AG09319 (cell line): ENCODE measurements around the gene BIRC6.
"Not testable (repeated sequence)": the region's sequence is repeated elsewhere in the genome, so short reads cannot be mapped to it uniquely, and the experiment has no call there.

ENCODE experiments used
- DNase-seq: peaks from one replicate; pipeline ENCODE4 v3.0.0-alpha.2; 2010; ENCODE audit warnings: low read depth; ENCODE audit errors: extremely low read depth
- CTCF ChIP-seq: IDR thresholded peaks from 2 replicates; pipeline ENCODE4 v1.5.1; 2011; ENCODE audit warnings: low read depth, mild to moderate bottlenecking, inconsistent platforms, low read length, moderate library complexity

Gene BIRC6

GRCh38 chr2:32455816-32456215 is 99.0 kb downstream of the BIRC6 start:
- no peak for DNase-seq
- no peak for TF ChIP-seq CTCF

DNA sequence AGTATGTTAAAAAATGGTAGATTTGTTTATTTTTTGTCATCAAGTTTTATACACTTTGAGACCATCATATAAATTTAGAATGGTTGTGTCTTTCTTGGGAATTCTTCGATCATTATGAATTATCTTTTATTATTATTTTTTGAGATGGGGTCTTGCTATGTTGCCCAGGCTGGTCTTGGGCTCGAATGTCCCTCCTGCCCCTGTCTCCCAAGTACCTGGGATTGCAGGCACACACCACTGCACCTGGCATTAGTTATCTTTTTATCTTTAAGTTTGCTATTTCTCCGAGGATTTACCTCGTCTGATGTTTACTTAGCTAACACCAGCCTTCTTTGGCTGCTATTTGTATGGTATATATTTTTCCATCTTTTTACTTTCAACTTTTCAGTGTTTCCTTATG is 100.0 kb downstream of the BIRC6 start:
- DNase-seq, result no peak
- no peak for TF ChIP-seq CTCF

- no peak for DNase-seq
- no peak for TF ChIP-seq CTCF
Measured at GRCh38 chr2:32457814-32458213, 101.0 kb downstream of the BIRC6 start.

DNA sequence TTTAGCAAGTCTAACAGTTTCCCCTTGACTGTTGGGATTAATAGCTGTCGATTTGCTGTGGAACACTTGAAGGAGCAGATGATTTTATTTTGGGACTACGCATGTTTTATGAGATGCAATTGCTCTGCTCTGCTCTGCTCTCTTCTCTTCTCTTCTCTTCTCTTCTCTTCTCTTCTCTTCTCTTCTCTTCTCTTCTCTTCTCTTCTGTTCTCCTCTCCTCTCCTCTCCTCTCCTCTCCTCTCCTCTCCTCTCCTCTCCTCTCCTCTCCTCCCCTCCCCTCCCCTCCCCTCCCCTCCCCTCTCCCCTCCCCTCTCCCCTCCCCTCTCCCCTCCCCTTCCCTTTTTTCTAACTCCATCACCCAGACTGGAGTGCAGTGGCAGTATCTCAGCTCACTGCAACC is 104.0 kb downstream of the BIRC6 start:
- DNase-seq, result not testable (repeated sequence)

- no peak for DNase-seq
- TF ChIP-seq CTCF, result no peak
Measured at GRCh38 chr2:32463110-32463509, 106.3 kb downstream of the BIRC6 start.

DNA sequence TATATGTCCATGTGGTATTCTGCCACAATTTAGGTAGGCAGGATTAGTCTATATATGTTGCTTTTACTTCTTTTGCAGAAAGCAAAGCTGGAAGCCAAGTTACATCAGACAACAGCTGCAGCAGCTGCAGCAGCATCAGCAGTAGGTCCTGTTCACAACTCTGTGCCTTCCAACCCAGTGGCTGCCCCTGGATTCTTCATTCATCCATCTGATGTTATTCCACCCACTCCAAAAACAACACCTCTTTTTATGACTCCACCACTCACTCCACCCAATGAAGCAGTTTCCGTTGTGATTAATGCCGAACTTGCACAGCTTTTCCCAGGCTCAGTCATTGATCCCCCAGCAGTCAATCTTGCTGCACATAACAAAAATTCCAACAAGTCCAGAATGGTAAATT is 107.6 kb downstream of the BIRC6 start:
- no peak for DNase-seq
- no peak for TF ChIP-seq CTCF

GRCh38 chr2:32472605-32473004 is 115.8 kb downstream of the BIRC6 start:
- TF ChIP-seq CTCF, result no peak
- no peak for DNase-seq

DNA sequence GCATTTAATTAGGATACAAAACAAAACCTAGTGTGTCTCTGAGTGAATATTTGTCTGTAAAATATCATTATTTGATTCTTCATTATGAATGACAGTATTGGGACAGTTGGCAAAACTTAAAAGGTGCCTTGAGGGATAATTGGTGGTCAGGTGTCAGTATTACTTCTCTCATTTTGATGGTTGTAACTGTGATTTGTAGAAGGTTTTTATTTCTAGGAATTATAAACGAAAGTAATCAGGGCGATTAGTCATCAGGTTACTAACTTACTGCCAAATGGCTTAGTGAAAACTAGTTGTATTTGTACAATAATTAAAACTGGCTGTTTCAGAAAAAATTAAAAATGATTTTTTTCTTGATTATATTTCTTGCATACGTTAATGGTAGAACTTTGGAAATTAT is 117.6 kb downstream of the BIRC6 start:
- no peak for TF ChIP-seq CTCF
- no peak for DNase-seq
